SK-N-SH treated with all-trans-retinoic acid at 6 μM for 48 hours (cell line): ENCODE data around the gene MBLAC2.

Experiments used
- ATAC-seq: fragments of 200-7000 bp; cut with Tn5 transposase; 3 replicates; pipeline ENCODE4 v1.9.1; 2020; ENCODE audit warnings: mild to moderate bottlenecking, moderate library complexity
- ARNTL ChIP-seq: fragments of 450-650 bp; formaldehyde crosslinking; IDR thresholded peaks from 2 replicates; pipeline ENCODE4 v1.5.0; 2020; ENCODE audit warnings: low read depth, mild to moderate bottlenecking, moderate library complexity, borderline replicate concordance
- BACH2 ChIP-seq: fragments of 250-450 bp; sonication (Bioruptor Pico); IDR thresholded peaks from 2 replicates; pipeline ENCODE4 v1.9.0; 2021; ENCODE audit warnings: mild to moderate bottlenecking, borderline replicate concordance
- CSDC2 ChIP-seq: fragments of 250-450 bp; sonication (Bioruptor Pico); IDR thresholded peaks from 2 replicates; pipeline ENCODE4 v1.5.0; 2020; ENCODE audit warnings: mild to moderate bottlenecking, moderate library complexity
- ESRRG ChIP-seq: fragments of 250-450 bp; sonication (Bioruptor Pico); IDR thresholded peaks from 2 replicates; pipeline ENCODE4 v1.6.1; 2021; ENCODE audit warnings: mild to moderate bottlenecking
- ISL1 ChIP-seq: fragments of 250-450 bp; sonication (Bioruptor Pico); IDR thresholded peaks from 2 replicates; pipeline ENCODE4 v2.1.2; 2022; ENCODE audit warnings: mild to moderate bottlenecking, moderate library complexity
- OSR1 ChIP-seq: fragments of 250-450 bp; sonication (Bioruptor Pico); IDR thresholded peaks from 2 replicates; pipeline ENCODE4 v1.8.0; 2022; ENCODE audit warnings: moderate library complexity, mild to moderate bottlenecking, inconsistent platforms
- RARB ChIP-seq: fragments of 250-450 bp; sonication (Bioruptor Pico); IDR thresholded peaks from 2 replicates; pipeline ENCODE4 v1.8.0; 2021; ENCODE audit warnings: mild to moderate bottlenecking, moderate library complexity
- SNAI2 ChIP-seq: fragments of 250-450 bp; sonication (Bioruptor Pico); IDR thresholded peaks from 2 replicates; pipeline ENCODE4 v1.5.0; 2020; ENCODE audit warnings: mild to moderate bottlenecking, moderate library complexity
- TCF4 ChIP-seq: fragments of 250-450 bp; sonication (Bioruptor Pico); IDR thresholded peaks from 2 replicates; pipeline ENCODE4 v1.8.0; 2021; ENCODE audit warnings: mild to moderate bottlenecking, moderate library complexity, borderline replicate concordance
- TOX ChIP-seq: fragments of 250-450 bp; sonication (Bioruptor Pico); IDR thresholded peaks from 2 replicates; pipeline ENCODE4 v1.8.0; 2021; ENCODE audit warnings: mild to moderate bottlenecking, moderate library complexity, borderline replicate concordance
- ZC3H10 ChIP-seq: fragments of 250-450 bp; sonication (Bioruptor Pico); IDR thresholded peaks from 2 replicates; pipeline ENCODE4 v1.5.1; 2021; ENCODE audit warnings: mild to moderate bottlenecking, moderate library complexity
- ZFP30 ChIP-seq: fragments of 450-650 bp; formaldehyde crosslinking; IDR thresholded peaks from 2 replicates; pipeline ENCODE4 v1.5.0; 2022; ENCODE audit warnings: mild to moderate bottlenecking, moderate library complexity
- ZNF565 ChIP-seq: fragments of 450-650 bp; formaldehyde crosslinking; conservative IDR thresholded peaks from 2 replicates; pipeline ENCODE4 v1.5.0; 2020; ENCODE audit warnings: low read depth, mild to moderate bottlenecking, moderate library complexity
- ZNF70 ChIP-seq: fragments of 450-650 bp; formaldehyde crosslinking; IDR thresholded peaks from 2 replicates; pipeline ENCODE4 v1.5.0; 2020; ENCODE audit warnings: mild to moderate bottlenecking, moderate library complexity
- TF ChIP-seq, protein P1 (sequence below): fragments of 250-450 bp; sonication (Bioruptor Pico); IDR thresholded peaks from 2 replicates; pipeline ENCODE4 v1.5.1; 2021; ENCODE audit warnings: mild to moderate bottlenecking, moderate library complexity
- TF ChIP-seq, protein P2 (sequence below): fragments of 250-450 bp; sonication (Bioruptor Pico); IDR thresholded peaks from 2 replicates; pipeline ENCODE4 v1.5.1; 2020; ENCODE audit warnings: low read depth, mild to moderate bottlenecking, moderate library complexity
- TF ChIP-seq, protein P3 (sequence below): fragments of 250-450 bp; sonication (Bioruptor Pico); IDR thresholded peaks from 2 replicates; pipeline ENCODE4 v1.8.0; 2021; ENCODE audit warnings: low read depth, mild to moderate bottlenecking, moderate library complexity, borderline replicate concordance
- TF ChIP-seq, protein P4 (sequence below): fragments of 250-450 bp; sonication (Bioruptor Pico); IDR thresholded peaks from 2 replicates; pipeline ENCODE4 v1.8.0; 2020; ENCODE audit warnings: mild to moderate bottlenecking, moderate library complexity, borderline replicate concordance
- TF ChIP-seq, protein P5 (sequence below): fragments of 250-450 bp; sonication (Bioruptor Pico); IDR thresholded peaks from 2 replicates; pipeline ENCODE4 v1.5.0; 2020; ENCODE audit warnings: mild to moderate bottlenecking, moderate library complexity

Gene MBLAC2

DNA sequence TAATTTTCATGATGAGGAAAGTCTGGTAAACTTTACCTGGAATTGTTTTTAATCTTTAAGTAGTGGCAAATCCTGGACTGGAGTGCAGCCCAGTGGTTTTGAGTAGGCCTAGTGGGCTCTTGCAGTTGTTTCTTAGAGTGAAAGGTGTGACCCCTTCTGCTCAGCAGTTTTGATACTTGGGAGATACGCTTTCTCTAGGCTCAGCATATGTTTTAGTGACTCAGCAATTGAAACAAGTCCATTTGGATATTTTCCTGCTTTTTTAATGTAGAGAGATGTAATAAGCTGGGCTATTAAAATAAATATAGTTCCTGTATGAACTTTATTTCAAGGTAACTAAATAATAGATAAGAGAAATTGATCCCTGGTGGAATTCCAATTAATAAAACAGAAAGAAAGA, 6.1 kb upstream of the MBLAC2 start (continued):
- TF ChIP-seq, protein P1, sequence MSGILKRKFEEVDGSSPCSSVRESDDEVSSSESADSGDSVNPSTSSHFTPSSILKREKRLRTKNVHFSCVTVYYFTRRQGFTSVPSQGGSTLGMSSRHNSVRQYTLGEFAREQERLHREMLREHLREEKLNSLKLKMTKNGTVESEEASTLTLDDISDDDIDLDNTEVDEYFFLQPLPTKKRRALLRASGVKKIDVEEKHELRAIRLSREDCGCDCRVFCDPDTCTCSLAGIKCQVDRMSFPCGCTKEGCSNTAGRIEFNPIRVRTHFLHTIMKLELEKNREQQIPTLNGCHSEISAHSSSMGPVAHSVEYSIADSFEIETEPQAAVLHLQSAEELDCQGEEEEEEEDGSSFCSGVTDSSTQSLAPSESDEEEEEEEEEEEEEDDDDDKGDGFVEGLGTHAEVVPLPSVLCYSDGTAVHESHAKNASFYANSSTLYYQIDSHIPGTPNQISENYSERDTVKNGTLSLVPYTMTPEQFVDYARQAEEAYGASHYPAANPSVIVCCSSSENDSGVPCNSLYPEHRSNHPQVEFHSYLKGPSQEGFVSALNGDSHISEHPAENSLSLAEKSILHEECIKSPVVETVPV (CRISPR knock-in tag) = no peak
- TF ChIP-seq ZNF70 (CRISPR knock-in tag) (no peak), RARB (CRISPR knock-in tag) (no peak)
- TF ChIP-seq, all 23 proteins: peak for 0

DNA sequence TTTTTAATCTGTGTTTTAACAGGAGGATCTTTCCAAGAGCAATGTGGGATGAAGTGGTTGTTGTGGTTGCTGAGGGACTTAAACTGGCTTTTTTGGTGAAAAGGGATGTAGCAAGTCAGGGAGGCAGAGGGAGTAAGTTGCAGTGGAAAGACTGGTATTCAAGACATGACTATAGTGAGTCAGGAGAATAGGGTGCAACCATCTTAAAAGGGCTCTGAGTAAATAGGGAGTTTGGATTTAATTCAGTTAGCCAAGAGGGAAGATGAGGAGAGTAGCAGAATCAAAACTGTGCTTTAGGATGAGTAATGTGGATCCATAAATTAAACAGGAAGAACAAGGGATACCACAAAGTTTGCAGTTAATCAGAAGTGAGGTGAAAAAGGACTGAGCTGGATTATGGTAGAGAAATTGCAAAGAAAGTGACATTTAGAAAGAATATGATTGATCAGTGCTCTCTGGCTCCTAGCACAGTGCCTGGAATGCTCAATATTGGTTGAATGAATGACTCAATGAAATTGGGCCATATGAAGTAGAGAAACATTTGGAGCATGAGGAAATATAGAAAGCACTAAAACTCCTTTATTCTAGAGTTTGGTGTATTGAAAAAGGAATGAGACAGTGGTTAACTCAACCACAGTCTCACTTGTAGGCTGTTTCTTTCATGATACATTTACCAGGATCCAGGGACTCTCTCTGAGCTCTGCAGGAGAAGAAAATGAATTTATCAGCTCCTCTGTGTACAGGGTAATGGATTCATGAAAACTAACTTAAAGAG, 5.2 kb upstream of the MBLAC2 start:
- no peak for ATAC-seq
- TF ChIP-seq ESRRG (CRISPR knock-in tag) (no peak), ISL1 (CRISPR knock-in tag) (no peak), TOX (CRISPR knock-in tag) (no peak), ZNF565 (CRISPR knock-in tag) (no peak), ARNTL (CRISPR knock-in tag) (no peak), CSDC2 (CRISPR knock-in tag) (no peak), OSR1 (no peak), BACH2 (no peak), ZC3H10 (CRISPR knock-in tag) (no peak), SNAI2 (CRISPR knock-in tag) (no peak), ZNF70 (CRISPR knock-in tag) (no peak), RARB (CRISPR knock-in tag) (no peak), TCF4 (no peak), ZFP30 (no peak)
- TF ChIP-seq, protein P2, sequence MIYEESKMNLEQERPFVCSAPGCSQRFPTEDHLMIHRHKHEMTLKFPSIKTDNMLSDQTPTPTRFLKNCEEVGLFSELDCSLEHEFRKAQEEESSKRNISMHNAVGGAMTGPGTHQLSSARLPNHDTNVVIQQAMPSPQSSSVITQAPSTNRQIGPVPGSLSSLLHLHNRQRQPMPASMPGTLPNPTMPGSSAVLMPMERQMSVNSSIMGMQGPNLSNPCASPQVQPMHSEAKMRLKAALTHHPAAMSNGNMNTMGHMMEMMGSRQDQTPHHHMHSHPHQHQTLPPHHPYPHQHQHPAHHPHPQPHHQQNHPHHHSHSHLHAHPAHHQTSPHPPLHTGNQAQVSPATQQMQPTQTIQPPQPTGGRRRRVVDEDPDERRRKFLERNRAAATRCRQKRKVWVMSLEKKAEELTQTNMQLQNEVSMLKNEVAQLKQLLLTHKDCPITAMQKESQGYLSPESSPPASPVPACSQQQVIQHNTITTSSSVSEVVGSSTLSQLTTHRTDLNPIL (CRISPR knock-in tag) = no peak
- TF ChIP-seq, protein P3, sequence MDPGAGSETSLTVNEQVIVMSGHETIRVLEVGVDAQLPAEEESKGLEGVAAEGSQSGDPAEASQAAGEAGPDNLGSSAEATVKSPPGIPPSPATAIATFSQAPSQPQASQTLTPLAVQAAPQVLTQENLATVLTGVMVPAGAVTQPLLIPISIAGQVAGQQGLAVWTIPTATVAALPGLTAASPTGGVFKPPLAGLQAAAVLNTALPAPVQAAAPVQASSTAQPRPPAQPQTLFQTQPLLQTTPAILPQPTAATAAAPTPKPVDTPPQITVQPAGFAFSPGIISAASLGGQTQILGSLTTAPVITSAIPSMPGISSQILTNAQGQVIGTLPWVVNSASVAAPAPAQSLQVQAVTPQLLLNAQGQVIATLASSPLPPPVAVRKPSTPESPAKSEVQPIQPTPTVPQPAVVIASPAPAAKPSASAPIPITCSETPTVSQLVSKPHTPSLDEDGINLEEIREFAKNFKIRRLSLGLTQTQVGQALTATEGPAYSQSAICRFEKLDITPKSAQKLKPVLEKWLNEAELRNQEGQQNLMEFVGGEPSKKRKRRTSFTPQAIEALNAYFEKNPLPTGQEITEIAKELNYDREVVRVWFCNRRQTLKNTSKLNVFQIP (CRISPR knock-in tag) = no peak
- TF ChIP-seq, protein P4, sequence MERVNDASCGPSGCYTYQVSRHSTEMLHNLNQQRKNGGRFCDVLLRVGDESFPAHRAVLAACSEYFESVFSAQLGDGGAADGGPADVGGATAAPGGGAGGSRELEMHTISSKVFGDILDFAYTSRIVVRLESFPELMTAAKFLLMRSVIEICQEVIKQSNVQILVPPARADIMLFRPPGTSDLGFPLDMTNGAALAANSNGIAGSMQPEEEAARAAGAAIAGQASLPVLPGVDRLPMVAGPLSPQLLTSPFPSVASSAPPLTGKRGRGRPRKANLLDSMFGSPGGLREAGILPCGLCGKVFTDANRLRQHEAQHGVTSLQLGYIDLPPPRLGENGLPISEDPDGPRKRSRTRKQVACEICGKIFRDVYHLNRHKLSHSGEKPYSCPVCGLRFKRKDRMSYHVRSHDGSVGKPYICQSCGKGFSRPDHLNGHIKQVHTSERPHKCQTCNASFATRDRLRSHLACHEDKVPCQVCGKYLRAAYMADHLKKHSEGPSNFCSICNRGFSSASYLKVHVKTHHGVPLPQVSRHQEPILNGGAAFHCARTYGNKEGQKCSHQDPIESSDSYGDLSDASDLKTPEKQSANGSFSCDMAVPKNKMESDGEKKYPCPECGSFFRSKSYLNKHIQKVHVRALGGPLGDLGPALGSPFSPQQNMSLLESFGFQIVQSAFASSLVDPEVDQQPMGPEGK (CRISPR knock-in tag) = no peak
- TF ChIP-seq, protein P1 (CRISPR knock-in tag) = no peak
- TF ChIP-seq, protein P5, sequence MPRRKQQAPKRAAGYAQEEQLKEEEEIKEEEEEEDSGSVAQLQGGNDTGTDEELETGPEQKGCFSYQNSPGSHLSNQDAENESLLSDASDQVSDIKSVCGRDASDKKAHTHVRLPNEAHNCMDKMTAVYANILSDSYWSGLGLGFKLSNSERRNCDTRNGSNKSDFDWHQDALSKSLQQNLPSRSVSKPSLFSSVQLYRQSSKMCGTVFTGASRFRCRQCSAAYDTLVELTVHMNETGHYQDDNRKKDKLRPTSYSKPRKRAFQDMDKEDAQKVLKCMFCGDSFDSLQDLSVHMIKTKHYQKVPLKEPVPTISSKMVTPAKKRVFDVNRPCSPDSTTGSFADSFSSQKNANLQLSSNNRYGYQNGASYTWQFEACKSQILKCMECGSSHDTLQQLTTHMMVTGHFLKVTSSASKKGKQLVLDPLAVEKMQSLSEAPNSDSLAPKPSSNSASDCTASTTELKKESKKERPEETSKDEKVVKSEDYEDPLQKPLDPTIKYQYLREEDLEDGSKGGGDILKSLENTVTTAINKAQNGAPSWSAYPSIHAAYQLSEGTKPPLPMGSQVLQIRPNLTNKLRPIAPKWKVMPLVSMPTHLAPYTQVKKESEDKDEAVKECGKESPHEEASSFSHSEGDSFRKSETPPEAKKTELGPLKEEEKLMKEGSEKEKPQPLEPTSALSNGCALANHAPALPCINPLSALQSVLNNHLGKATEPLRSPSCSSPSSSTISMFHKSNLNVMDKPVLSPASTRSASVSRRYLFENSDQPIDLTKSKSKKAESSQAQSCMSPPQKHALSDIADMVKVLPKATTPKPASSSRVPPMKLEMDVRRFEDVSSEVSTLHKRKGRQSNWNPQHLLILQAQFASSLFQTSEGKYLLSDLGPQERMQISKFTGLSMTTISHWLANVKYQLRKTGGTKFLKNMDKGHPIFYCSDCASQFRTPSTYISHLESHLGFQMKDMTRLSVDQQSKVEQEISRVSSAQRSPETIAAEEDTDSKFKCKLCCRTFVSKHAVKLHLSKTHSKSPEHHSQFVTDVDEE (CRISPR knock-in tag) = no peak
